ENCODE data around the gene IFI27L1. TPM values are rescaled to one million over a fixed set of nuclear protein-coding genes. Genes with fewer than 3 reads are reported as not detected.

IFI27L1 gene
- total and polyA plus RNA-seq, 2 donors (not counting 1 experiment from before 2014, with no cell fraction given): 6.5 to 6.7 TPM

DNA sequence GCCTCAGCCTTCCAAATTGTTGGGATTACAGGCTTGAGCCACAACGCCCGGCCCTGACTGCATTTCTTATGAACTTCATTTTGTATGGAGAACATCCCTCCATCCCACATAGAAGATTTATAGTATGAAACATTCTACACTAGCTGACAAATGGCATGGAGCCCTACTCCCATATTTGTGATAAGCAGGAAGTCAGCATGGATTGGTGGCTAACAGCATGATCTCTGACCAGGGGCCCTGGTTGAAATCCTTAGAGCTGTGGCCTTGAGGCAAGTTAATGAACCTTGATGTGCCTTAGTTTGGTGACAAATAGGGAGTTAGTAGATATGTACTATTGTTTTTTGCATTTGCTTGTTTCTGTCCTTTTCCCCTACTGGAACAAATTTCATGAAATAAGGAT is 12.3 kb downstream of the IFI27L1 start:
- H3K27me3 Mint-ChIP-seq: no peaks in the 10 kb centered on the region
- no peak overlapping the region for H3K4me3 Mint-ChIP-seq
- WGBS (ENCODE audit: insufficient coverage): no CpG with 5 or more reads among the region's 2 CpGs
- no peak overlapping the region for H3K27ac Mint-ChIP-seq
- Histone ChIP-seq H3K4me2 (replicated peaks; ENCODE audit: low read depth, low read length, poor library complexity, severe bottlenecking) (no peak overlapping the region), H2AFZ (ENCODE audit: insufficient read depth, low read depth, low read length, poor library complexity, severe bottlenecking) (no peak overlapping the region), H3K9me3 (ENCODE audit: control extremely low read depth in 1 of 3, control insufficient read depth in 2 of 3, insufficient read depth in 1 of 3, low read length in 2 of 3) (no peaks in the 10 kb centered on the region), H4K20me1 (ENCODE audit: control insufficient read depth, insufficient read depth, low read length, poor library complexity, severe bottlenecking) (no peaks in the 10 kb centered on the region), H3K4me1 (ENCODE audit: control insufficient read depth in 2 of 2, insufficient read depth in 2 of 2, low read length in 2 of 2) (no peaks in the 10 kb centered on the region), H3K27ac (ENCODE audit: low read length in 2 of 2) (no peak overlapping the region), H3K9ac (ENCODE audit: low read length) (no peak overlapping the region), H3K4me3 (ENCODE audit: control extremely low read depth in 1 of 5, extremely low read depth in 1 of 5, insufficient read depth in 1 of 5, low read depth in 2 of 5, low read length in 4 of 5) (no peak overlapping the region), H3K79me2 (ENCODE audit: control insufficient read depth, insufficient read depth, low read length) (no peaks in the 10 kb centered on the region), H3K27me3 (replicated peaks in 1 of 4; ENCODE audit: control extremely low read depth in 1 of 4, control insufficient read depth in 3 of 4, insufficient read depth in 4 of 4, low read length in 3 of 4) (no peaks in the 10 kb centered on the region), H3K36me3 (replicated peaks in 1 of 2; ENCODE audit: control extremely low read depth in 1 of 2, control insufficient read depth in 1 of 2, extremely low read depth in 1 of 2, insufficient read depth in 2 of 2, low read length in 1 of 2) (no peaks in the 10 kb centered on the region)
- H3K4me1 Mint-ChIP-seq: no peaks in the 10 kb centered on the region
- intact Hi-C loops (cut with micrococcal nuclease): no loop called here
- ChIA-PET CTCF (no interaction called here), POLR2A (no interaction called here)
- ATAC-seq (ENCODE audit: low read depth) (no peak), DNase-seq (no peak)
- no peaks in the 10 kb centered on the region for H3K9me3 Mint-ChIP-seq (ENCODE audit: insufficient read depth)
- TF ChIP-seq EZH2 (IDR thresholded peaks at IDR 0.05; ENCODE audit: borderline replicate concordance, insufficient read depth, low read depth, low read length, poor library complexity, severe bottlenecking): no peak
- TF ChIP-seq, protein P1, sequence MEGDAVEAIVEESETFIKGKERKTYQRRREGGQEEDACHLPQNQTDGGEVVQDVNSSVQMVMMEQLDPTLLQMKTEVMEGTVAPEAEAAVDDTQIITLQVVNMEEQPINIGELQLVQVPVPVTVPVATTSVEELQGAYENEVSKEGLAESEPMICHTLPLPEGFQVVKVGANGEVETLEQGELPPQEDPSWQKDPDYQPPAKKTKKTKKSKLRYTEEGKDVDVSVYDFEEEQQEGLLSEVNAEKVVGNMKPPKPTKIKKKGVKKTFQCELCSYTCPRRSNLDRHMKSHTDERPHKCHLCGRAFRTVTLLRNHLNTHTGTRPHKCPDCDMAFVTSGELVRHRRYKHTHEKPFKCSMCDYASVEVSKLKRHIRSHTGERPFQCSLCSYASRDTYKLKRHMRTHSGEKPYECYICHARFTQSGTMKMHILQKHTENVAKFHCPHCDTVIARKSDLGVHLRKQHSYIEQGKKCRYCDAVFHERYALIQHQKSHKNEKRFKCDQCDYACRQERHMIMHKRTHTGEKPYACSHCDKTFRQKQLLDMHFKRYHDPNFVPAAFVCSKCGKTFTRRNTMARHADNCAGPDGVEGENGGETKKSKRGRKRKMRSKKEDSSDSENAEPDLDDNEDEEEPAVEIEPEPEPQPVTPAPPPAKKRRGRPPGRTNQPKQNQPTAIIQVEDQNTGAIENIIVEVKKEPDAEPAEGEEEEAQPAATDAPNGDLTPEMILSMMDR (IDR thresholded peaks at IDR 0.05): no peak

DNA sequence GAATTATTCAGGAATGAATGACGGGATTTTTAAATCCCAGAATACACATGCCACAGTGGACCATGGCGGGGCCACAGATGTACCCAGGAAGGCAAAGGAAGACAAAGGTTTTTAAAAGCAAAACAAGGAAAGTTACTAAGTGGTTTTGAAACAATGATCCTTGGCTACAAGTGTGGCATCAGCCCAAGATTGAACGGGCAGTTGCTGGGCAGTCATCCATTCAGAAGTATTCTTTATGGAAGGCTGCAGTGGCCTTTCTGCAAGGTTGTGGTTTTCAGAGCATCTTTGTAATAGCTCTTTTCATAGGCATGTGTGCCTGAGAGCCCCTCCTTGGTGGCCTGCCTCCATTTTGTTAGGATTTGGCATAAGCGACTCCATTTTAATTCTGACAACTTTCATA is 16.0 kb downstream of the IFI27L1 start:
- H3K27me3 Mint-ChIP-seq: no peaks in the 10 kb centered on the region
- TF ChIP-seq, protein P1 (IDR thresholded peaks at IDR 0.05): no peak
- no peak for TF ChIP-seq EZH2 (IDR thresholded peaks at IDR 0.05; ENCODE audit: borderline replicate concordance, insufficient read depth, low read depth, low read length, poor library complexity, severe bottlenecking)
- no peaks in the 10 kb centered on the region for H3K27me3 ChIP-seq (replicated peaks in 1 of 4; ENCODE audit: control extremely low read depth in 1 of 4, control insufficient read depth in 3 of 4, insufficient read depth in 4 of 4, low read length in 3 of 4)
- no peaks in the 10 kb centered on the region for H3K36me3 ChIP-seq (replicated peaks in 1 of 2; ENCODE audit: control extremely low read depth in 1 of 2, control insufficient read depth in 1 of 2, extremely low read depth in 1 of 2, insufficient read depth in 2 of 2, low read length in 1 of 2)
- intact Hi-C loops (cut with micrococcal nuclease): no loop called here
- no peak overlapping the region for H3K27ac Mint-ChIP-seq
- DNase-seq (no peak), ATAC-seq (ENCODE audit: low read depth) (no peak)
- no peak overlapping the region for H3K4me3 ChIP-seq (ENCODE audit: control extremely low read depth in 1 of 5, extremely low read depth in 1 of 5, insufficient read depth in 1 of 5, low read depth in 2 of 5, low read length in 4 of 5)
- no peak overlapping the region for H3K4me2 ChIP-seq (replicated peaks; ENCODE audit: low read depth, low read length, poor library complexity, severe bottlenecking)
- ChIA-PET POLR2A (no interaction called here), CTCF (interaction anchor here (1.6 kb wide), 1 partner anchor 42 kb away, joined by 4 read pairs; no protein-coding TSS in a partner anchor)
- 90% methylated on average over 2 of the region's 4 CpGs for WGBS (ENCODE audit: insufficient coverage)
- H3K4me3 Mint-ChIP-seq: no peak overlapping the region
- H3K9me3 ChIP-seq (ENCODE audit: control extremely low read depth in 1 of 3, control insufficient read depth in 2 of 3, insufficient read depth in 1 of 3, low read length in 2 of 3): no peaks in the 10 kb centered on the region
- H3K9ac ChIP-seq (ENCODE audit: low read length): no peak overlapping the region
- H2AFZ ChIP-seq (ENCODE audit: insufficient read depth, low read depth, low read length, poor library complexity, severe bottlenecking): no peak overlapping the region
- H3K27ac ChIP-seq (ENCODE audit: low read length in 2 of 2): no peak overlapping the region
- no peaks in the 10 kb centered on the region for H4K20me1 ChIP-seq (ENCODE audit: control insufficient read depth, insufficient read depth, low read length, poor library complexity, severe bottlenecking)
- no peaks in the 10 kb centered on the region for H3K4me1 Mint-ChIP-seq
- no peaks in the 10 kb centered on the region for H3K9me3 Mint-ChIP-seq (ENCODE audit: insufficient read depth)
- H3K4me1 ChIP-seq (ENCODE audit: control insufficient read depth in 2 of 2, insufficient read depth in 2 of 2, low read length in 2 of 2): no peaks in the 10 kb centered on the region
- no peaks in the 10 kb centered on the region for H3K79me2 ChIP-seq (ENCODE audit: control insufficient read depth, insufficient read depth, low read length)

Data from B cell (primary cell).